Neuron (in vitro differentiated cells): Measurements from ENCODE around the gene TRIM52.
A peak's percentile ranks its signal among the peaks of the same experiment; 100 is the strongest.
"Not testable (repeated sequence)": the region's sequence is repeated elsewhere in the genome, so short reads cannot be mapped to it uniquely, and the experiment has no call there.

Source experiments
- H2AFZ ChIP-seq: one replicate; pipeline ENCODE4 v1.6.1; 2013; ENCODE audit warnings: low read depth, mild to moderate bottlenecking, inconsistent platforms, low read length, moderate library complexity
- H3K27me3 ChIP-seq: one replicate; pipeline ENCODE4 v1.6.1; 2013; ENCODE audit warnings: low read length; ENCODE audit not compliant: insufficient read depth
- H3K36me3 ChIP-seq: one replicate; pipeline ENCODE4 v1.6.1; 2013; ENCODE audit warnings: low read length; ENCODE audit not compliant: insufficient read depth
- H3K4me1 ChIP-seq: one replicate; pipeline ENCODE4 v1.6.1; 2013; ENCODE audit warnings: low read length; ENCODE audit not compliant: insufficient read depth
- H3K4me3 ChIP-seq: 2 replicates; pipeline ENCODE4 v1.5.1; 2013; ENCODE audit warnings: mild to moderate bottlenecking, low read length, moderate library complexity
- H3K9me3 ChIP-seq: one replicate; pipeline ENCODE4 v1.6.1; 2013; ENCODE audit warnings: low read length

Gene TRIM52

GRCh38 chr5:181267907-181268306, 7.0 kb upstream of the TRIM52 start:
- H3K9me3 ChIP-seq, H2AFZ ChIP-seq, H3K4me1 ChIP-seq, H3K27me3 ChIP-seq, H3K36me3 ChIP-seq, H3K4me3 ChIP-seq: not testable (repeated sequence)

- H3K4me3 ChIP-seq, H3K4me1 ChIP-seq, H2AFZ ChIP-seq, H3K36me3 ChIP-seq, H3K27me3 ChIP-seq, H3K9me3 ChIP-seq: not testable (repeated sequence)
Observed at GRCh38 chr5:181267291-181267904, 6.5 kb upstream of the TRIM52 start.

- Histone ChIP-seq H3K4me3 (no peak overlapping the region), H2AFZ (no peak overlapping the region), H3K36me3 (peaks cover 7% of the 10 kb centered on the region), H3K9me3 (peaks cover 1% of the 10 kb centered on the region), H3K4me1 (peaks cover 14% of the 10 kb centered on the region), H3K27me3 (no peaks in the 10 kb centered on the region)
Observed at GRCh38 chr5:181265092-181265671, 4.2 kb upstream of the TRIM52 start.

GRCh38 chr5:181263633-181264032, 2.7 kb upstream of the TRIM52 start:
- Histone ChIP-seq H3K9me3 (peaks cover 1% of the 10 kb centered on the region), H3K36me3 (peaks cover 7% of the 10 kb centered on the region), H3K4me1 (peaks cover 29% of the 10 kb centered on the region), H2AFZ (no peak overlapping the region), H3K4me3 (no peak overlapping the region), H3K27me3 (no peaks in the 10 kb centered on the region)

- Histone ChIP-seq H3K36me3 (peaks cover 14% of the 10 kb centered on the region), H3K27me3 (no peaks in the 10 kb centered on the region), H2AFZ (peak overlapping the region; percentile 51), H3K4me1 (peaks cover 35% of the 10 kb centered on the region), H3K4me3 (peak overlapping the region; percentile 74), H3K9me3 (peaks cover 1% of the 10 kb centered on the region)
Observed at GRCh38 chr5:181261320-181262049, 542 bp upstream of the TRIM52 start.

GRCh38 chr5:181259974-181260719, 796 bp downstream of the TRIM52 start:
- Histone ChIP-seq H3K27me3 (no peaks in the 10 kb centered on the region), H2AFZ (no peak overlapping the region), H3K9me3 (peaks cover 1% of the 10 kb centered on the region), H3K4me3 (peak overlapping the region; percentile 74), H3K4me1 (peaks cover 31% of the 10 kb centered on the region), H3K36me3 (peaks cover 23% of the 10 kb centered on the region)

GRCh38 chr5:181259283-181259682, 1.7 kb downstream of the TRIM52 start:
- Histone ChIP-seq H3K27me3 (no peaks in the 10 kb centered on the region), H3K9me3 (peaks cover 1% of the 10 kb centered on the region), H3K4me1 (peaks cover 27% of the 10 kb centered on the region), H3K4me3 (peak overlapping the region; percentile 74), H3K36me3 (peaks cover 32% of the 10 kb centered on the region), H2AFZ (no peak overlapping the region)

- Histone ChIP-seq H3K9me3 (peaks cover 1% of the 10 kb centered on the region), H3K36me3 (peaks cover 30% of the 10 kb centered on the region), H3K4me1 (peaks cover 27% of the 10 kb centered on the region), H3K4me3 (peak overlapping the region; percentile 74), H2AFZ (no peak overlapping the region), H3K27me3 (no peaks in the 10 kb centered on the region)
Observed at GRCh38 chr5:181258576-181258975, 2.4 kb downstream of the TRIM52 start.

- Histone ChIP-seq H2AFZ (no peak overlapping the region), H3K27me3 (no peaks in the 10 kb centered on the region), H3K36me3 (peaks cover 51% of the 10 kb centered on the region), H3K9me3 (no peaks in the 10 kb centered on the region), H3K4me3 (no peak overlapping the region), H3K4me1 (peaks cover 25% of the 10 kb centered on the region)
Observed at GRCh38 chr5:181255836-181256578, 4.9 kb downstream of the TRIM52 start.

- Histone ChIP-seq H3K4me1 (peaks cover 22% of the 10 kb centered on the region), H3K27me3 (no peaks in the 10 kb centered on the region), H3K36me3 (peaks cover 51% of the 10 kb centered on the region), H2AFZ (no peak overlapping the region), H3K9me3 (no peaks in the 10 kb centered on the region), H3K4me3 (no peak overlapping the region)
Observed at GRCh38 chr5:181255276-181255675, 5.7 kb downstream of the TRIM52 start.

- no peaks in the 10 kb centered on the region for H3K9me3 ChIP-seq
- H3K4me3 ChIP-seq = peak overlapping the region; percentile 86
- H3K27me3 ChIP-seq = no peaks in the 10 kb centered on the region
- H3K4me1 ChIP-seq = peaks cover 23% of the 10 kb centered on the region
- no peak overlapping the region for H2AFZ ChIP-seq
- peaks cover 30% of the 10 kb centered on the region for H3K36me3 ChIP-seq
Observed at GRCh38 chr5:181248277-181248676, 12.7 kb downstream of the TRIM52 start.

GRCh38 chr5:181246276-181247049, 14.5 kb downstream of the TRIM52 start:
- H3K27me3 ChIP-seq = no peaks in the 10 kb centered on the region
- no peaks in the 10 kb centered on the region for H3K9me3 ChIP-seq
- H3K4me1 ChIP-seq = peaks cover 37% of the 10 kb centered on the region
- H3K4me3 ChIP-seq = peak overlapping the region; percentile 86
- peaks cover 23% of the 10 kb centered on the region for H3K36me3 ChIP-seq
- H2AFZ ChIP-seq = peak overlapping the region; percentile 55
